Vagina (tissue), 2 donors: ENCODE results near the gene JPH4.

ENCODE experiments used
- POLR2A ChIP-seq, 2 donors: fragments of 450-650 bp; IDR thresholded peaks; one replicate each; pipeline ENCODE4 v1.6.1; 2017; ENCODE audit warnings: antibody characterized with exemption in 2 of 2, mild to moderate bottlenecking in 2 of 2, moderate library complexity in 2 of 2
- TF ChIP-seq, protein P1 (sequence below), 3 experiments: fragments of 450-650 bp in 2 of 3; fragments of 200-600 bp in 1 of 3; sonication (generic) in 1 of 3; IDR thresholded peaks; one replicate each; pipeline ENCODE4 v1.5.1; 2017 to 2019; ENCODE audit warnings: antibody characterized with exemption in 3 of 3, mild to moderate bottlenecking in 2 of 3, moderate library complexity in 2 of 3

DNA sequence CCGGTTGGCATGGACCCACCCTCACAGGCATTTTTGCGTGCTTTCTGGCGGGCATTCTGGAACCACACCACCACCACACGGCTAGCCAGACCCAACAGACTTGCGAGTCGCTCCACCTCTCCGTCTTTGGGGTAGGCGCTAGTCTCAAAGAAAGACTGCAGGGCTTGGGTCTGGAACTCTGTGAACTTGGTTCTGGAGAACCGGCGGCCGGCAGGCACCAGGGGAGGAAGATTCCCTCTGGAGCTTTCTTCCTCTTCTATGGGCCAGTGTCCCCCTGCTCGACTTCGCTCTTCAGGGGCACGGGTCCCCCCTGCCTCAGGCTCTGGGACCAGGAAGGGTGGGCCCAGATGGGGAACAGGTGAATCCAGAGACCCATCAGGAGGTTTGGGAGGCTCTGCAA is 53.6 kb downstream of the JPH4 start:
- TF ChIP-seq, protein P1, sequence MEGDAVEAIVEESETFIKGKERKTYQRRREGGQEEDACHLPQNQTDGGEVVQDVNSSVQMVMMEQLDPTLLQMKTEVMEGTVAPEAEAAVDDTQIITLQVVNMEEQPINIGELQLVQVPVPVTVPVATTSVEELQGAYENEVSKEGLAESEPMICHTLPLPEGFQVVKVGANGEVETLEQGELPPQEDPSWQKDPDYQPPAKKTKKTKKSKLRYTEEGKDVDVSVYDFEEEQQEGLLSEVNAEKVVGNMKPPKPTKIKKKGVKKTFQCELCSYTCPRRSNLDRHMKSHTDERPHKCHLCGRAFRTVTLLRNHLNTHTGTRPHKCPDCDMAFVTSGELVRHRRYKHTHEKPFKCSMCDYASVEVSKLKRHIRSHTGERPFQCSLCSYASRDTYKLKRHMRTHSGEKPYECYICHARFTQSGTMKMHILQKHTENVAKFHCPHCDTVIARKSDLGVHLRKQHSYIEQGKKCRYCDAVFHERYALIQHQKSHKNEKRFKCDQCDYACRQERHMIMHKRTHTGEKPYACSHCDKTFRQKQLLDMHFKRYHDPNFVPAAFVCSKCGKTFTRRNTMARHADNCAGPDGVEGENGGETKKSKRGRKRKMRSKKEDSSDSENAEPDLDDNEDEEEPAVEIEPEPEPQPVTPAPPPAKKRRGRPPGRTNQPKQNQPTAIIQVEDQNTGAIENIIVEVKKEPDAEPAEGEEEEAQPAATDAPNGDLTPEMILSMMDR (IDR thresholded peaks at IDR 0.05), result no peak
- TF ChIP-seq POLR2A (IDR thresholded peaks at IDR 0.05), result no peak
